K562 (cell line): ENCODE measurements around the gene CPED1. TPM values are rescaled to one million over a fixed set of nuclear protein-coding genes. Genes with fewer than 3 reads are reported as not detected.

ENCODE experiments used
- ARNT ChIP-seq, 2 experiments: fragments of 450-650 bp; IDR thresholded peaks; 2 replicates each; pipeline ENCODE4 v1.6.1; 2016; ENCODE audit warnings: mild to moderate bottlenecking in 1 of 2
- BRD4 ChIP-seq: fragments of 200-600 bp; sonication (generic); IDR thresholded peaks from 2 replicates; pipeline ENCODE4 v1.6.1; 2017; ENCODE audit warnings: inconsistent platforms
- CHD4 ChIP-seq: fragments of 200-600 bp; sonication (generic); IDR thresholded peaks from 3 replicates; pipeline ENCODE4 v1.6.1; 2012; ENCODE audit warnings: low read depth, mild to moderate bottlenecking, mixed read lengths, low read length, inconsistent platforms; ENCODE audit not compliant: insufficient read depth, insufficient replicate concordance, poor library complexity, severe bottlenecking
- CUX1 ChIP-seq: fragments of 200-800 bp; sonication (Bioruptor generic); IDR thresholded peaks from 2 replicates; pipeline ENCODE4 v1.6.1; 2016; ENCODE audit warnings: missing genetic modification characterization, missing compliant biosample characterization
- FOXA3 ChIP-seq, 2 experiments: fragments of 450-650 bp in 1 of 2; sonication (generic) in 1 of 2; formaldehyde crosslinking; IDR thresholded peaks in 1 of 2; conservative IDR thresholded peaks in 1 of 2; 2 replicates each; pipeline versions ENCODE4 v1.4.0 to v1.8.0; 2020 to 2022; ENCODE audit warnings: mild to moderate bottlenecking in 2 of 2, missing genetic modification reagents in 1 of 2
- HNRNPLL ChIP-seq: fragments of 200-400 bp; formaldehyde crosslinking; IDR thresholded peaks from 2 replicates; pipeline ENCODE4 v1.6.1; 2017; ENCODE audit warnings: low read length, low read depth, mild to moderate bottlenecking; ENCODE audit not compliant: poor library complexity, severe bottlenecking
- KAT8 ChIP-seq: fragments of 450-650 bp; IDR thresholded peaks from 2 replicates; pipeline ENCODE4 v1.6.1; 2016; ENCODE audit warnings: low read depth, mild to moderate bottlenecking
- LCOR ChIP-seq: sonication (generic); formaldehyde crosslinking; IDR thresholded peaks from 2 replicates; pipeline ENCODE4 v1.8.0; 2022; ENCODE audit warnings: mild to moderate bottlenecking, missing genetic modification reagents
- MAZ ChIP-seq, 2 experiments: fragments of 450-650 bp in 1 of 2; sonication (generic) in 1 of 2; formaldehyde crosslinking; IDR thresholded peaks in 1 of 2; conservative IDR thresholded peaks in 1 of 2; 2 replicates each; pipeline versions ENCODE4 v1.4.0 to v1.5.0; 2020; ENCODE audit warnings: mild to moderate bottlenecking in 1 of 2, missing genetic modification reagents in 1 of 2
- PML ChIP-seq: IDR thresholded peaks from 2 replicates; pipeline ENCODE4 v1.6.1; 2012; ENCODE audit warnings: low read length, inconsistent platforms
- RAD21 ChIP-seq, 2 experiments: fragments of 250-450 bp in 1 of 2; fragments of 450-650 bp in 1 of 2; sonication (Bioruptor Pico) in 1 of 2; formaldehyde crosslinking in 1 of 2; IDR thresholded peaks in 1 of 2; conservative IDR thresholded peaks in 1 of 2; 2 replicates each; pipeline versions ENCODE4 v1.4.0 to v1.8.0; 2020 to 2022; ENCODE audit warnings: mild to moderate bottlenecking in 2 of 2, moderate library complexity in 1 of 2
- RB1 ChIP-seq: fragments of 450-650 bp; IDR thresholded peaks from 2 replicates; pipeline ENCODE4 v1.6.1; 2017; ENCODE audit warnings: low read depth, mild to moderate bottlenecking
- STAG1 ChIP-seq: sonication (generic); formaldehyde crosslinking; IDR thresholded peaks from 2 replicates; pipeline ENCODE4 v1.5.0; 2020; ENCODE audit warnings: missing genetic modification reagents, borderline replicate concordance
- TBL1XR1 ChIP-seq, 2 experiments: IDR thresholded peaks; 2 replicates each; pipeline ENCODE4 v1.6.1; 2012; ENCODE audit warnings: improper control_type of control experiment in 2 of 2, low read length in 2 of 2, mild to moderate bottlenecking in 1 of 2
- TBP ChIP-seq: optimal IDR thresholded peaks from 2 replicates; pipeline ENCODE3; 2011; ENCODE audit warnings: low read depth, low read length, improper control_type of control experiment
- TOE1 ChIP-seq, 2 experiments: fragments of 450-650 bp in 1 of 2; sonication (generic) in 1 of 2; formaldehyde crosslinking in 1 of 2; IDR thresholded peaks; 2 replicates each; pipeline versions ENCODE4 v1.7.1 to v1.8.0; 2016 to 2022; ENCODE audit warnings: borderline replicate concordance in 2 of 2, mild to moderate bottlenecking in 2 of 2, antibody characterized with exemption in 1 of 2, inconsistent platforms in 1 of 2, low read depth in 1 of 2, missing genetic modification reagents in 1 of 2, moderate library complexity in 1 of 2
- ZC3H11A ChIP-seq: IDR thresholded peaks from 2 replicates; pipeline ENCODE4 v1.6.1; 2012; ENCODE audit warnings: low read depth, low read length, improper control_type of control experiment
- ZFP30 ChIP-seq: fragments of 250-450 bp; sonication (Bioruptor Pico); IDR thresholded peaks from 2 replicates; pipeline ENCODE4 v1.8.0; 2022; ENCODE audit warnings: moderate library complexity, mild to moderate bottlenecking, inconsistent platforms, borderline replicate concordance
- ZNF133 ChIP-seq: fragments of 250-450 bp; sonication (Bioruptor Pico); IDR thresholded peaks from 2 replicates; pipeline ENCODE4 v1.4.0; 2020; ENCODE audit warnings: mild to moderate bottlenecking
- ZNF274 ChIP-seq: IDR thresholded peaks from 2 replicates; pipeline ENCODE4 v1.6.1; 2011; ENCODE audit warnings: low read depth, mild to moderate bottlenecking, low read length, moderate library complexity, borderline replicate concordance
- ZNF589 ChIP-seq: fragments of 200-800 bp; sonication (Bioruptor generic); IDR thresholded peaks from 2 replicates; pipeline ENCODE4 v1.6.1; 2016; ENCODE audit warnings: low read depth, missing genetic modification characterization, missing compliant biosample characterization
- polyA plus RNA-seq, 8 experiments: library from polyadenylated mRNA; depleted of rRNA in 4 of 8; stranded (reverse) in 5 of 8; unstranded in 3 of 8; fragments of >200 nt; fragmentation: Nextera tagmentation in 2 of 8; fragmentation: Illumina TruSeq in 1 of 8; extraction: Ambion mirVana in 2 of 8; extraction: Trizol in 1 of 8; gene quantifications; 2 replicates each; pipeline versions ENCODE4 v1.2.1 to v1.2.3, GENCODE V29; 2011 to 2014; ENCODE audit warnings: inconsistent platforms in 1 of 8, missing spikeins in 1 of 8
- total RNA-seq, 7 experiments: library from RNA; depleted of rRNA in 6 of 7; stranded (reverse); fragments of >200 nt in 6 of 7; fragmentation: Illumina TruSeq in 2 of 7; extraction: Trizol in 2 of 7; gene quantifications; 2 replicates each; pipeline versions ENCODE4 v1.2.1 to v1.2.3, GENCODE V29; 2011 to 2021; ENCODE audit warnings: low replicate concordance in 1 of 7

Gene CPED1
- total and polyA plus RNA-seq, 9 of the 15 experiments (the other 6 are each of a cell fraction or from before 2014, with no cell fraction given): 195 to 393 (median 290) TPM

DNA sequence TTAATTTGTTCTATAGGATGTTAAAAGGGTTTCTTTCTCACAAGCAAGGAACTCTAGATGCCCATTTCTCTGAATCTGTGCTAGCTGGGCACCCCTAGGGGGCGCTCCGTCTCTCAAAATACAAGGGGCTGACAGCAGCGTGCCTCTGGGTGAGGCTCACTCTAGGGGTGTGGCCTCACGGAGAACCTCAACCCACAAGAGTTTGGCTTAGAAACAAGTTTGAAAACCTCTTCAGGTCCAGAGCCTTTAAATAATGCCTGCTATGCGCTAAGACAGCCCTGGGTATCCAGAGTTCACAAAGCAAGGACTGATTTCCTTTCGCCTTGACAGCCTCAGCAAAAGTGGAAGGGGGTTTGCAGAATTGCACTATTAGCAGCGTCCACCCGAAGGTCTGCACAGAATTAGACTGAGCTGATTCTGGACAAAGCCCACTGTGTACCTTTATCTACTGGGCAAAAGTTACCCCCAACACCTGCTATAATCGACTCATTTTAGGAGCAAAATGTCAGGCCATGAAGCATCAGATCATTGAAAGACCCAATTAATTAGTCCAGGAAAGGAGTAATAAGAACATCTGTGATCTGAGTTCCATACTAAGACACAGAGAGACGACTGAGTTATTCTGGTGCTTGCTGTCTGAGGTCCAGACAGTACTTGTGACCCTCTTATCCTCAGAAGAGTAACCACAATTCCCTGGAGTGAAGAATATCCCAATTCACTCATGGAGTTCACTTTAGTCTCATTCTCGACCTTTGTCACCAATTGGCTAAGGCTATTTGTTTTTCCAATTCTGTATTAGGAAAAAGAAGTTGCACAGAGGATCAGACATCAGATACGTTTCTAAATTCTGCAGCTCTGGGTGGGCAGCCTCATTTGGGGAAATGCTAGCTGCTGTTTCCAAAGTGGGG lies 574 bp upstream of the CPED1 start (continued):
- TF ChIP-seq CUX1 (CRISPR knock-in tag) (no peak), ZNF589 (CRISPR knock-in tag) (peak; percentile 55; the same call in 1 of the 2 replicates), RAD21 (CRISPR knock-in tag; conservative IDR thresholded peaks at IDR 0.05 in 1 of 2, IDR thresholded peaks at IDR 0.05 in 1 of 2) (peak; percentile 98 to 99), KAT8 (no peak), ZNF133 (CRISPR knock-in tag) (no peak), LCOR (CRISPR knock-in tag) (peak; percentile 82), ARNT (IDR thresholded peaks at IDR 0.05) (peak in 1 of 2 experiments; percentile 23; a peak in 1 of 4 replicates), CHD4 (peak; percentile 55), ZC3H11A (peak; percentile 80; the same call in 1 of the 2 replicates), TBL1XR1 (IDR thresholded peaks at IDR 0.05; ENCODE audit: low read length in 2 of 2) (peak in 1 of 2 experiments; percentile 43; a peak in 2 of 4 replicates), BRD4 (no peak), TOE1 (IDR thresholded peaks at IDR 0.05; ENCODE audit: borderline replicate concordance) (no peak), TOE1 (CRISPR knock-in tag; IDR thresholded peaks at IDR 0.05; ENCODE audit: borderline replicate concordance, low read depth) (peak; percentile 70; the same call in 1 of the 2 replicates), RB1 (no peak), PML (peak; percentile 71), ZNF274 (no peak), MAZ (CRISPR knock-in tag; conservative IDR thresholded peaks at IDR 0.05 in 1 of 2, IDR thresholded peaks at IDR 0.05 in 1 of 2) (peak; percentile 31 to 85; a peak in 2 of 4 replicates), FOXA3 (CRISPR knock-in tag; conservative IDR thresholded peaks at IDR 0.05 in 1 of 2, IDR thresholded peaks at IDR 0.05 in 1 of 2) (peak in 1 of 2 experiments; percentile 6; a peak in 1 of 4 replicates), ZFP30 (CRISPR knock-in tag) (0 out of 2 replicates have a peak, but pooled peaks have one; percentile 16), STAG1 (no peak), HNRNPLL (peak; percentile 34), TBP (peak; percentile 89)
